ENCODE data around the gene CFAP251. TPM values are rescaled to one million over a fixed set of nuclear protein-coding genes. Genes with fewer than 3 reads are reported as not detected.

CFAP251 gene
- total RNA-seq, 2 experiments from 2014 or later: 0.28 to 0.33 TPM

DNA sequence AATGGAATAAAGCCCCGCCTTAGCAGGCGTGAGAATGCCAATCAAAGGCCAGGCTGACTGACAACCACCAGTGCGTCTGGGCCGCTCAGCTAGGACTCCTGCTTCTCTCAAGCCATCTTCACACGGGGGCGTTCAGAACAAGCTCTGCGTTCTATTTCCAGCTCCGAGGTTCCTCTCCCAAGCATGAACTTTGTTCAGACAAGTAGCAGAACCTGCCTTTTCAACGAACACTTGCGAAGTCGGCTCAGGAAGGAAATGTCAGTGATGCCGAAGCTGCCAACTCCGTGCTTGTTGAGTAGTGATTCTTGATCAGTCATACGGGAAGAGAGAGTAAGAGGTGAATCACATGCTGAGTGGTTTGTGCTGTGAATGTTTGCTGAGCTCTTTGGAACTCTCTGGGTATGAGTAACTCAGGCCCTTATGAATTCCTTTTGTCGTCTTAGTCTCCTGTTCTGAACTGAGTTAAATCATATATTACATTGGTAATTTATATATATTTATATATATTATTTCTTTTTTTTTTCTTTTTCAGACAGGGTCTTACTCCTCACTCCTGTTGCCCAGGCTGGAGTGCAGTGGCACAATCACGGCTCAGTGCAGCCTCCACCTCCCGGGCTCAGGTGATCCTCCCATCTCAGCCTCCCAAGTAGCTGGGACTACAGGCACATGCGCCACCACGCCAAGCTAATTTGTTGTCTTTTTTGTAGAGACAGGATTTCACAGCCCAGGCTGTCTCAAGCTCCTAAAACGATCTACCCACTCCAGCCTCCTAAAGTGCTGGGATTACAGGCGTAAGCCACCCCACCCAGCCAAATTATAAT lies 73.9 kb downstream of the CFAP251 start:
- peak; percentile 89 for ATAC-seq (ENCODE audit: poor library complexity)
- H3K9me3 Mint-ChIP-seq: no peaks in the 10 kb centered on the region
- no peaks in the 10 kb centered on the region for H3K36me3 Mint-ChIP-seq (ENCODE audit: low read depth)
- Histone ChIP-seq H3K4me3 (ENCODE audit: low read length) (no peak overlapping the region), H3K4me1 (ENCODE audit: insufficient read depth, low read length) (peaks cover 10% of the 10 kb centered on the region), H3K27ac (ENCODE audit: low read depth in 1 of 2, low read length in 2 of 2) (no peak overlapping the region), H3K27me3 (ENCODE audit: control insufficient read depth in 1 of 2, insufficient read depth in 2 of 2, low read length in 2 of 2) (no peaks in the 10 kb centered on the region), H3K36me3 (ENCODE audit: insufficient read depth, low read length) (no peaks in the 10 kb centered on the region), H3K9me3 (ENCODE audit: control insufficient read depth in 1 of 2, insufficient read depth in 1 of 2, low read length in 2 of 2) (no peaks in the 10 kb centered on the region)
- ChIA-PET POLR2A (interaction anchor here (1.3 kb wide), 2 partner anchors 14 to 29 kb away, joined by 3 to 9 read pairs; partner anchors contain the start of gene BCL7A), CTCF (interaction anchor here (1.2 kb wide), 1 partner anchor 74 kb away, joined by 4 read pairs; the partner anchor contains the start of gene CFAP251)
- H3K4me1 Mint-ChIP-seq (ENCODE audit: low read depth): peaks cover 5% of the 10 kb centered on the region
- H3K4me3 Mint-ChIP-seq: no peak overlapping the region
- H3K27me3 Mint-ChIP-seq: no peaks in the 10 kb centered on the region
- peak overlapping the region; percentile 45 for H3K27ac Mint-ChIP-seq
- no peak for TF ChIP-seq CTCF (IDR thresholded peaks at IDR 0.05)
- DNase-seq: peak in 11 of 14 experiments; percentile 14 to 64 (median 39)
- intact Hi-C loops (cut with DNase I, micrococcal nuclease): no loop called here

GRCh38 chr12:121996050-121996944 lies 77.9 kb downstream of the CFAP251 start:
- H3K4me3 ChIP-seq (ENCODE audit: low read length): no peak overlapping the region
- ATAC-seq (ENCODE audit: poor library complexity): no peak
- H3K36me3 Mint-ChIP-seq (ENCODE audit: low read depth): no peaks in the 10 kb centered on the region

More at GRCh38 chr12:121996050-121996944, 77.9 kb downstream of the CFAP251 start:
- TF ChIP-seq CTCF (IDR thresholded peaks at IDR 0.05): no peak
- Mint-ChIP-seq H3K9me3 (peaks cover 1% of the 10 kb centered on the region), H3K27me3 (no peaks in the 10 kb centered on the region), H3K27ac (no peak overlapping the region), H3K4me3 (no peak overlapping the region), H3K4me1 (ENCODE audit: low read depth) (peaks cover 5% of the 10 kb centered on the region)
- intact Hi-C loops (cut with DNase I, micrococcal nuclease): no loop called here
- Histone ChIP-seq H3K4me1 (ENCODE audit: insufficient read depth, low read length) (peaks cover 10% of the 10 kb centered on the region), H3K9me3 (ENCODE audit: control insufficient read depth in 1 of 2, insufficient read depth in 1 of 2, low read length in 2 of 2) (peaks cover 5 to 12% of the 10 kb centered on the region in 2 experiments), H3K27me3 (ENCODE audit: control insufficient read depth in 1 of 2, insufficient read depth in 2 of 2, low read length in 2 of 2) (no peaks in the 10 kb centered on the region), H3K36me3 (ENCODE audit: insufficient read depth, low read length) (no peaks in the 10 kb centered on the region), H3K27ac (ENCODE audit: low read depth in 1 of 2, low read length in 2 of 2) (no peak overlapping the region)
- ChIA-PET POLR2A (no interaction called here), CTCF (no interaction called here)
- no peak for DNase-seq

Measured in CD4-positive, alpha-beta T cell (primary cell).